Testis (tissue), 3 donors: ENCODE results near the gene ATF6B. TPM values are rescaled to one million over a fixed set of nuclear protein-coding genes. Genes with fewer than 3 reads are reported as not detected.
A peak's percentile ranks its signal among the peaks of the same experiment; 100 is the strongest.

Experiments used
- DNase-seq: peaks from one replicate; pipeline ENCODE4 v3.0.0-alpha.2; 2019
- H3K27ac ChIP-seq, 2 donors: fragments of 200-600 bp; sonication (generic); one replicate each; pipeline ENCODE4 v1.5.1; 2019
- H3K27me3 ChIP-seq: fragments of 200-600 bp; sonication (generic); one replicate; pipeline ENCODE4 v1.5.1; 2019
- H3K36me3 ChIP-seq: fragments of 200-600 bp; sonication (generic); one replicate; pipeline ENCODE4 v1.5.1; 2017; ENCODE audit warnings: low read depth; ENCODE audit errors: missing control alignments
- H3K4me1 ChIP-seq: fragments of 200-600 bp; sonication (generic); one replicate; pipeline ENCODE4 v1.5.1; 2019
- H3K4me3 ChIP-seq, 2 donors: fragments of 200-600 bp; sonication (generic); one replicate each; pipeline ENCODE4 v1.5.1; 2017 to 2019
- H3K9me3 ChIP-seq: fragments of 200-600 bp; sonication (generic); one replicate; pipeline ENCODE4 v1.5.1; 2017
- CTCF ChIP-seq, 3 experiments: fragments of 450-650 bp in 2 of 3; fragments of 200-600 bp in 1 of 3; sonication (generic) in 1 of 3; IDR thresholded peaks; one replicate each; pipeline ENCODE4 v1.5.1; 2016 to 2019; ENCODE audit warnings: antibody characterized with exemption in 3 of 3, mild to moderate bottlenecking in 2 of 3, moderate library complexity in 1 of 3
- POLR2A ChIP-seq: fragments of 450-650 bp; IDR thresholded peaks from one replicate; pipeline ENCODE4 v1.6.1; 2017; ENCODE audit warnings: antibody characterized with exemption, mild to moderate bottlenecking, moderate library complexity
- WGBS, 2 donors: methylation state at CpG; one replicate each; pipeline ENCODE4 v1.1.5; 2018; 5-methylcytosine and 5-hydroxymethylcytosine counted together
- intact Hi-C: fragments of 100-400 bp; cut with DNase I; formaldehyde crosslinking; loops from one replicate; pipeline ENCODE4 v1.15.1; 2023; ENCODE audit warnings: low total_unique reads
- polyA plus RNA-seq: library from polyadenylated mRNA; stranded (reverse); fragments of 350-450 nt; fragmentation: Illumina TruSeq; extraction: RNeasy Lipid Tissue Mini Kit (QIAGEN cat#74804); gene quantifications from one replicate; pipeline ENCODE4 v1.2.3, GENCODE V29; 2014; ENCODE audit warnings: low read depth, low replicate concordance; ENCODE audit not compliant: insufficient read depth
- total RNA-seq, 2 donors: library from RNA; depleted of rRNA; stranded (reverse); fragments of >200 nt; gene quantifications; one replicate each; pipeline ENCODE4 v1.2.3, GENCODE V29; 2016

Gene ATF6B
- total and polyA plus RNA-seq, 3 donors from 2014 or later = 76.3 to 138 (median 120) TPM

GRCh38 chr6:32092760-32093497, 35.1 kb downstream of the ATF6B start:
- WGBS, 2 donors = 45 to 46% methylated on average over 8 of the region's 8 CpGs
- Histone ChIP-seq H3K27ac (peak overlapping the region; percentile 3 to 59), H3K4me1 (peaks cover 17% of the 10 kb centered on the region), H3K4me3 (no peak overlapping the region), H3K9me3 (no peaks in the 10 kb centered on the region), H3K36me3 (no peaks in the 10 kb centered on the region), H3K27me3 (no peaks in the 10 kb centered on the region)
- DNase-seq = peak; percentile 48
- TF ChIP-seq POLR2A (no peak), CTCF (IDR thresholded peaks at IDR 0.05) (no peak)
- intact Hi-C loops = no loop called here

GRCh38 chr6:32089082-32089828, 38.8 kb downstream of the ATF6B start:
- H3K4me3 ChIP-seq = no peak overlapping the region
- no peaks in the 10 kb centered on the region for H3K27me3 ChIP-seq
- no peak overlapping the region for H3K27ac ChIP-seq
- no peaks in the 10 kb centered on the region for H3K9me3 ChIP-seq
- WGBS, 2 donors = 98 to 99% methylated on average over 7 to 10 of the region's 10 CpGs
- intact Hi-C loops = no loop called here
- no peak for TF ChIP-seq CTCF (IDR thresholded peaks at IDR 0.05)
- TF ChIP-seq POLR2A = no peak
- H3K4me1 ChIP-seq = peaks cover 35% of the 10 kb centered on the region
- no peaks in the 10 kb centered on the region for H3K36me3 ChIP-seq
- DNase-seq = no peak

- H3K4me1 ChIP-seq = peaks cover 35% of the 10 kb centered on the region
- no peak overlapping the region for H3K27ac ChIP-seq
- no peak for TF ChIP-seq POLR2A
- TF ChIP-seq CTCF (IDR thresholded peaks at IDR 0.05) = no peak
- DNase-seq = no peak
- H3K27me3 ChIP-seq = no peaks in the 10 kb centered on the region
- H3K4me3 ChIP-seq = no peak overlapping the region
- H3K9me3 ChIP-seq = no peaks in the 10 kb centered on the region
- 92 to 95% methylated on average over 7 to 14 of the region's 14 CpGs for WGBS, 2 donors
- intact Hi-C loops = no loop called here
- H3K36me3 ChIP-seq = no peaks in the 10 kb centered on the region
These were observed 39.5 kb downstream of the ATF6B start for GRCh38 chr6:32088487-32089049.

GRCh38 chr6:32087574-32088486, 40.2 kb downstream of the ATF6B start:
- Histone ChIP-seq H3K36me3 (no peaks in the 10 kb centered on the region), H3K4me1 (peaks cover 38% of the 10 kb centered on the region), H3K4me3 (peak overlapping the region; percentile 5 to 44), H3K27ac (peak overlapping the region; percentile 29 to 50), H3K9me3 (no peaks in the 10 kb centered on the region), H3K27me3 (no peaks in the 10 kb centered on the region)
- no peak for TF ChIP-seq POLR2A
- TF ChIP-seq CTCF (IDR thresholded peaks at IDR 0.05) = peak in 2 of 3 experiments; percentile 41 to 48
- intact Hi-C loops = no loop called here
- peak; percentile 86 for DNase-seq
- WGBS, 2 donors = 21 to 30% methylated on average over 17 to 19 of the region's 50 CpGs
